Measurements from ENCODE around the gene CRACDL.

- TF ChIP-seq CTCF (IDR thresholded peaks at IDR 0.05; ENCODE audit: extremely low read depth in 1 of 2, insufficient read depth in 1 of 2, low read depth in 1 of 2, low read length in 2 of 2) (no peak), MYC (IDR thresholded peaks at IDR 0.05; ENCODE audit: low read depth, low read length) (no peak), POLR2AphosphoS5 (IDR thresholded peaks at IDR 0.05; ENCODE audit: insufficient read depth, low read depth, low read length) (no peak), MAX (IDR thresholded peaks at IDR 0.05; ENCODE audit: insufficient read depth, insufficient read length) (no peak), POLR2A (IDR thresholded peaks at IDR 0.05; ENCODE audit: low read depth, low read length) (no peak), FOS (IDR thresholded peaks at IDR 0.05; ENCODE audit: borderline replicate concordance, insufficient read depth, low read length) (no peak), GATA2 (IDR thresholded peaks at IDR 0.05; ENCODE audit: insufficient read depth, insufficient read length, low read depth, low read length) (no peak), EZH2 (IDR thresholded peaks at IDR 0.05; ENCODE audit: borderline replicate concordance, low read depth, low read length, severe bottlenecking) (no peak)
Measured at GRCh38 chr2:98874186-98874689, 61.8 kb downstream of the CRACDL start.
